A172 (cell line): ENCODE results near the gene RPTOR. TPM values are rescaled to one million over a fixed set of nuclear protein-coding genes. Genes with fewer than 3 reads are reported as not detected.

Source experiments
- DNase-seq: peaks from one replicate; pipeline ENCODE4 v3.0.0-alpha.2; 2015; ENCODE audit warnings: low spot score
- total RNA-seq: library from RNA; depleted of rRNA; stranded (reverse); fragments of >200 nt; shearing (Covaris generic); gene quantifications from 2 replicates; pipeline ENCODE4 v1.2.3, GENCODE V29; 2014

The RPTOR gene
- total RNA-seq, 1 experiment from 2014 or later, result 20.7 TPM

- DNase-seq, result no peak
Observed at GRCh38 chr17:80664217-80664790, 119.7 kb downstream of the RPTOR start.

GRCh38 chr17:80665792-80666191 is 121.2 kb downstream of the RPTOR start:
- no peak for DNase-seq

DNA sequence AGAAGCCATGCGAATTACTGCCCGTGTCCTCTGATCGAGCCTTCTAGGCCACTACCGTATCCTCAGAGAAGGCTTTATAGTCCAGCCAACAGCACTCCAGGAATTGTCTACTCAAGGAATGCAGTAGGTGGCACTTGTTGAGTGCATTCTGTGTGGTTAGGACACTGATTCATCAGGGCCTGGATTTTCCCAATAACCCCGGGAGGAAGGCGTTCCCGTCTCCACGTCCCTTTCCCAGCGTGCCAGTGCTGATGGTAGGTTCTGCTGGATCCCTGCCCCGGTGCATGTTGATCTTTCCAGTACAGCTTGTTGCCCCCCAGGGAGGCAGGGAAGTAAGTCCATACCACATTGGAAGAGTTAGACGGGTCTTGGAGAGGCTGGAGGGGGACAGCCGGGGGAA is 122.2 kb downstream of the RPTOR start:
- no peak for DNase-seq

GRCh38 chr17:80667462-80668277 is 123.0 kb downstream of the RPTOR start:
- no peak for DNase-seq

GRCh38 chr17:80668375-80669148 is 123.9 kb downstream of the RPTOR start:
- no peak for DNase-seq

DNA sequence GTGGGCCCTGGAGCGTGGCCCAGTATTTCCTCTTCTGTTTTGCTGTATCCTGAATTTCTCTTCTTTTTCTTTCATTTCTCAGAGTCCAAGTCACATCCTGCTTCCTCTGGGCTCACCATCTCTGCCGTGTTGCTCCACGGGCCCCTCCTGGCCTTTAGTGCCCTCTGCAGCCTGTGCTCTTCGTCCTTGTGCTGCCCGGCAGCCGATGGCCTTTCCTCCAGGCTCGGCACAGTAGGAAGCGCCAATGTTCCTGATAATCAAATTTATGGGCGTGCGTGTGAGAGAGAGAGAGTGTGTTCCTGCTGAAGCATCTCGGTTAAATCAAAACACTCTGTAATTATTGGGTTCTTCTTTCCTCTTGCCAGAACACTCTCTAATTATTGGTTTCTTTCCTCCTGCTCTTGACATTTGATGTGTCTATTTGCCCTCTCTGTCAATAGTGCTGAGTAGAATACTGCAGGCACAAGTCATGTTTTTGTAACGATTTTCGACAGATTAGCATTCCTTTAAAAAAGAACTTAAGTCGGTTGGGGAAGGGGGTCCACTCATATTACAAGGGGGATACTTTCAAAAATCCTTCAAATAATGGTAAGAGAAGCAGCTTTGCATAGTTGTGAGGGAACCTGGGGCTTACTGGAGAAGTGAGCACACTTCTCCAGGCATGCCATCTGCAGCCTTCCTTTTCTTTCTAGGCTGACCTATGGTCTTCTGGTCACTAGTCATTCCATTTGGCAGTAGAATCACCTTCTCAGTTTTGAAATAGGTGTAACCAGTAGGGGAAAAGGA is 126.6 kb downstream of the RPTOR start:
- no peak for DNase-seq

DNA sequence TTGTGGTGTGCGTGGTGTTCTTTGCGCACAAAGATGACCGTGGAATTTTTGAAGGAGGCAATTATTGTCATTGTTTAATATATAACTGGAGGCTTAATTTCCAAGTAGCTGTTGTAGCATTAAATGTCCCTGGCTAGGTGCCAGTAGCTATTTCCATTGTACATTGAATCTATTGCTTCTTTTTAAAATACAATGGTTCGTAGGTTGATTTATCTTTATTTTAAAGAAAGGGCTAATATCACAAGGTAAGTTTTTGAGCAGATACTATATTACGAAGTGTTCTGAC is 127.1 kb downstream of the RPTOR start:
- no peak for DNase-seq

DNA sequence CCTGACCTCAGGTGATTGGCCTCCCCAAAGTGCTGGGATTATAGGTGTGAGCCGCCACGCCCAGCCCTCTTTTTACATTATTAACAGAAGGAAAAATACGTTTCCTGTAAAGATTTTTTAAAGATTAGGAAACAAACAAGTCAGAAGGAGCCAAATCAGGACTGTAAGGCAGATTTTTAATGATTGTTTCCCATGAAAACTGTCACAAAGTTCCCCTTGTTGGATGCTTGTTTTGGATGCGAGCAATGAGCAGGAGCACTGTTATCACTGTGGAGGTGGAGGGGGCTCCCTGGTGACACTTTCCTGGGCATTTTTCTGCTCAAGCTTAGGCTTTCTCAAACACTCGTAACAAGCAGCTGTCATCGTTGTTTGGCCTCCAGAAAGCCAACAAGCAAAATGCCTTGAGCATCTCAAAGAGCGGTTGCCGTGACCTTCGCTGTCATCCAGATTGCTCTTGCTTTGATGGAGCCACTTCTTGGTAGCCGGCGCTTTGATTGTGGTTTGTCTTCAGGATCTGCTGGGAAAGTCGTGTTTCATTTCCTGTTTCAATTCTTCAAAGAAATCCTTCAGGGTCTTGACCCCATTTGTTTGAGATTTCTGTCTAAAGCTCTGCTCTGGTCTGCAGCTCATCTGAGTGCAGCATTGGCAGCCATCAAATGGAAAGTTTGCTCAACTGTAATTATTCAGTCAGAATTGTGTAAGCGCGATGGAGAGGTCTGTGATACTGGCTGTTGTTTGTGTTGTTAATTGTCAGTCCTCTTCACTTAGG is 128.7 kb downstream of the RPTOR start:
- no peak for DNase-seq

DNA sequence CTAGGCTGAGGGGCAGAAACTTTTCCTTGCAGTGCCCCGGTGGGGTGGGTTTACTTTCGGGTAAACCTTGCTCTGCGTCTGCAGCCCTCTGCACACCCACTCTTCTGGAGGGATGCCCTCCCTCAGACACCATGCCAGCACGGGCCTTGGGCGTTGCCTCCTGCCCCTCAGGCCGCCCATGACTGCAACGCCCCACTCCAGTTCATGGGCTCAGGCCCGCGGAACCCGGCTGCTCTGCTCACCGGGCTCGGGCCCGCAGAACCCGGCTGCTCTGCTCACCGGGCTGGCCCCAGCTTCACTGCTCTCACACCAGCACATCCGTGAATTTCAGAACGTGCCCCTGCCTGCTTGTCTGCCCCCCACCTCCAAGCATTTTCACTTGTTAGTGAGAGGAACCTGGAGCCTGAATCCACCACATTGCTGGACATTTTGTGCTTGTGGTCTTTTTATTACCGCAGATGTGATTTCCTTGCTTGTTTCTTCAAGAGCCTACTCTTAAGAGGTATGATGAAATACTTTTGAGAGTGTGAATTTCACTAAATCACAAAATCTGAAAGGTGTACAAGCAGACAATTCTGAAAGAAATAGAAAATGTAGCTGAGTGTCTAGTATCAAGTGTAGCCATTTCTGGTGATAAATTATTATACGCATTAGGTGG is 130.9 kb downstream of the RPTOR start:
- no peak for DNase-seq

- DNase-seq, result no peak
Observed at GRCh38 chr17:80676096-80676466, 131.4 kb downstream of the RPTOR start.

DNA sequence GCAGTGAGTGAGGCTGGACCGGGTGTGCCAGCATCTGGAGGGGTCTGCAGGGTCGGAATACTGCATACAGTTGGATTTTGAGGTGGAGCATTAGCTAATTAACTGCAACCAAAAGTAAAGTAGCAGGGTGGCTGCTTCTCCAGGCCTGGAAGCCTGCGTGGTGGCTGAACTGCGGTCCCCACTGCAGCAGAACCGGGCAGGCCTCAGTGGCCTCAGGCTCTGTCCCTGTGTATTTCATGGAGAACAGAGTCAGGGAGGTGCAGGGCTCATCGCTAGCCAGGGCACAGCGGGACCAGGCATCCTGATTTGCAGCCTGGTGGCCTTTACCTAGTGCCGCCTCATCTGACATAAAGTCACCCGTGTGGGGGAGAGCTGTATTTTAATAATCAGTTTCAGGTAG is 131.9 kb downstream of the RPTOR start:
- no peak for DNase-seq

- DNase-seq, result no peak
Observed at GRCh38 chr17:80677214-80677756, 132.6 kb downstream of the RPTOR start.

DNA sequence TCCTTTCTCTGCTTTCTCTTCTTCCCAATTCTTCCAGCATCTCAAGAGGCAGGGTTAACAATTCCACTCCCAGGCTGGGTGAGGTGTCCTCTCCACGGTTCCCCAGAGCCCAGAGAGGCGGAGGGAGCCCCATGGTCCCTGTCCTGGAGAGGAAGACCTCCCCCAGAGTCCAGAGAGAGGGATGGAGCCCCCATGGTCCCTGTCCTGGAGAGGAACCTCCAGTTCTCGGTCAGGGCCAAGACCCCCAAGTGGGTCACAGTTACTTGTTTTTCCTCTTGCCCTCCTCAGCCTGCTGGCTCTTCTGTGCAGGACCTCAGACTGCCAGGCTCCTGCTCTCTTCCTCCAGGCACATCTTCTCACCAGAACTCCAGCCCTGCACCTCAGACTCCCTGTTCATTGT is 135.2 kb downstream of the RPTOR start:
- DNase-seq, result no peak

DNA sequence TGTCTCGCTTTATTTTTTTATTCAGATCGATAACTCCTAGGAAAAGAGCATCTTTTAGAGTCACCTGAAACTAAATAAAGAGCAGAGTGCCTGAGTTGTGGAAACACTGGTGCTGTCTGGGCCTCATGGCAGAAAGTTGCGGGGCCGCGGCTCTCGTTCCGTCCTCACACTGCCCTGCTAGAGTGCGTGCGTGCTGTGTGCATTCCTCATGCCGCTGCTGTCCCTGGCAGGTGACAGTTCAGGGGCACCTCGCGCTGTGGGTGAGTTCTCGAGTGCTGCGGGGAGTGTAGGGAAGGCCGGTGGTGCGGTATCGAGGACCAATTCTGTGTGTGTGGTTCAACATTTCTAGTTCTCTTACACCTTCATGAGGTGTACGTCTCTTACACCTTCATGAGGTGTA is 136.6 kb downstream of the RPTOR start:
- DNase-seq, result no peak

DNA sequence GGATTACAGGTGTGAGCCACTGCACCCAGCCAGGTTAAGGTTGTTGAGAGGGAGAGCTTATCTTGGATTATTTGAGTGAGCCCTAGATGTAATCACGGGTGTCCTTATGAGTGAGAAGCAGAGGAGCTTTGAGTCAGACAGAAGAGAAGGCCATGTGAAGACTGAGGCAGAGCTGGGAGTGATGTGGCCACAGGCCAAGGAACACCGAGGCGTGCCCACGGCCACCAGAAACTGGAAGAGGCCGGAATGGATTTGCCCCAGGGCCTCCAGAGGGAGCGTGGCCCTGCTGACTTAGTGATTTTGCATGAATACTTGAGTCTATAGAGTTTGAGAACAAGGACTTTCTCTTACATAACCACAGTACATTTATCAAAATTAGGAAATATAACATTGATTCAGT is 137.7 kb downstream of the RPTOR start:
- no peak for DNase-seq

- DNase-seq, result no peak
Observed at GRCh38 chr17:80683625-80684104, 139.0 kb downstream of the RPTOR start.

GRCh38 chr17:80687839-80688238 is 143.2 kb downstream of the RPTOR start:
- DNase-seq, result no peak

- no peak for DNase-seq
Observed at GRCh38 chr17:80689129-80689619, 144.5 kb downstream of the RPTOR start.

DNA sequence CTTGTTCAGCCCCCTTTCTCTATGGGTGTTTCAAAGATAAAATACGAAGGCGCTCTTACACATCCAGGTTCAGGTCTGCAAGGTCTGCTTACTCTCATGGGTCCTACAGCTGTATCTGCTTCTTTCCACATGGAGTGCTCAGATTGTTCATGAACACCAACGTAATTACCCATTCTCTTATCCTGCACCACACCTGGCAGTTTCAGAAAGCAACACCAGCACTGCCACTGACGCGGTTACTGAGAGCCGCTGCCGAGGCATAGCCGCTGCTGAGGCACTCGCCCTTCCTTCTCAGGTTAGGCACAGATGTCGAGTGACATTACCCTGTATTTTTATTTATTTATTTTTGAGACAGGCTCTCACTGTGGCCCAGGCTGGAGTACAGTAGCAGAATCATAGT is 147.1 kb downstream of the RPTOR start:
- no peak for DNase-seq

GRCh38 chr17:80692931-80693467 is 148.4 kb downstream of the RPTOR start:
- DNase-seq, result no peak
